GM21528 (cell line): Measurements from ENCODE around the gene FBN1.

ENCODE experiments used
- ATAC-seq: cut with Tn5 transposase; IDR thresholded peaks from one replicate; pipeline ENCODE4 v1.9.1; 2021; ENCODE audit warnings: mild to moderate bottlenecking, moderate library complexity; ENCODE audit not compliant: unreplicated experiment, low FRiP score

The FBN1 gene

DNA sequence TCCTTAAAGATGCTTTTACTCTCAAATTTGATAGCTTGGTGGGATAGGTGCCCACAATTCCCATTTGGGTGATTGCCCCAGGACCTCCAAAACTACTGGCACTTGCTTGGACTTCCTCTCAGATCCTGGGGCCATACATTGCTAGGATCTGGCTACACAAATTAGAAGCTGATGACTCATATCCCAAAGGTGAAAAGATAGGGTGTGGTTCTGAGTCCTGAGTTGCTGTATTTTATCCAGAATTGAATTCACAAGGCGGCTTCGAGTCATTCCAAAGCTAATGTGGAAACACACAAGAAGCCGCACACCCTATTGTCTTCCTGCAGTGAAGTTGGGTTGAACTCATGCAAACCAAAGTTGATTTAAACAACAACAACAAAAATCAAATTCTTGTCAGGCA, 260.9 kb downstream of the FBN1 start:
- no peak for ATAC-seq

GRCh38 chr15:48383031-48383430, 262.5 kb downstream of the FBN1 start:
- ATAC-seq = no peak

DNA sequence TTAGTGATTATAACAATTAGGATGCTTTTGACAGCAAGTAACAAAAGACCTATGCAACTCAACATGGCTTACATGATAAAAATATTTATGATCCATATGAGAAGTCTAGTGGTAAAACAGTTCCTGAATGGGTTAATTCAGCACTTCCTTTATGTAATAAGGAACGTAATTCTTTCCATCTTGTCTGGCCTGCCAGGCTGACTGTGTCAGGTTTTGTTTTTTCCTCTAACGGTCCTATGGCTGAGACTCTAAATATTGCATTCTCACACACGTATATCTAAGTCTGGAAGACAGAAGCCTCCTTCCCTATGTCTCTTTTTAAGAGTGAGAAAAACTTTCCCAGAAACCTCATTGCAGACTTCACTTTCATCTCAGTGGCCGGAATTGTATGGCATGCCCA, 263.6 kb downstream of the FBN1 start:
- no peak for ATAC-seq

DNA sequence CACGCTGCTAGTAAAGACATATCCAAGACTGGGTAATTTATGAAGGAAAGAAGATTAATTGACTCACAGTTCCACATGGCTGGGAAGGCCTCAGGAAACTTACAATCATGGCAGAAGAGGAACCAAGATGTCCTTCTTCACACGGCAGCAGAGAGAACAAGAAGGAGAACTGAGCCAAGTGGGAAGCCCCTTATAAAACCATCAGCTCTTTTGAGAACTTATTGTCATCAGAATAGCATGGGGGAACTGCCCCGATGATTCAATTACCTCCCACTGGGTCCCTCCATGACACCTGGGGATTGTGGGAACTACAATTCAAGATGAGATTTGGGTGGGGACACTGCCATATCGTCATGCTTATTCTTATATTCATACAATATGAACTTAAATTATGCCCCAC, 265.3 kb downstream of the FBN1 start:
- no peak for ATAC-seq

DNA sequence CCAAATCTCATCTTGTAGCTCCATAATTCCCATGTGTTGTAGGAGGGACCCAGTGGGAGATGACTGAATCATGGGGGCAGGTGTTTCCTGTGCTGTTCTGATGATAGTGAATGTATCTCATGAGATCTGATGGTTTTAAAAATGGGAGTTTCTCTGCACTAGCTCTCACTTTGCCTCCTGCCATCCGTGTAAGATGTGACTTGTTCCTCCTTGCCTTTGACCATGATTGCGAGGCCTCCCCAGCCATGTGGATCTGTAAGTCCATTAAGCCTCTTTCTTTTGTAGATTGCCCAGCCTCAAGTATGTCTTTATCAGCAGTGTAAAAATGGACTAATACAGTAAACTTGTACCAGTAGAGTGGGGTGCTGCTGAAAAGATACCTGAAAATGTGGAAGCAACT, 269.7 kb downstream of the FBN1 start:
- ATAC-seq = no peak

- ATAC-seq = no peak
These were observed 271.0 kb downstream of the FBN1 start for GRCh38 chr15:48374472-48374871.

GRCh38 chr15:48373821-48374451, 271.6 kb downstream of the FBN1 start:
- ATAC-seq = no peak

DNA sequence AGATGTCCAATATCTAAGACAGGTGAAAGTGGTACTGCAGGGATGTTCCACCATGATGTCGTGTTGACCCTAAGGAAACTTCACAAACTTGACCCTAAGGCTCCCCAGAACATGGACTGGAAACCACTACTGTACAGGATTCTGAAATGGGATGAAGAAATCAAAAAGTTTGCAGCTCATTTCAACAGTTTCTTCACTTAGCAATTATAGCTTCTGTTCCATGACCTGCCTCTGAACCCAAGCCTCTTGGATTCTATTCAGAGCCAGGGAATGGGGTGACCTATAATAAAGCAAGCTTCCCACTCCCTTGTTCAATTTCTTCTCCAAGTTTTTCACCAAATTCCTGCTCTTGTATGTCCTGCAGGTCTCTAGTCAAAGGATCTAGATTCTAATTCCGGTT, 273.5 kb downstream of the FBN1 start:
- ATAC-seq = no peak

DNA sequence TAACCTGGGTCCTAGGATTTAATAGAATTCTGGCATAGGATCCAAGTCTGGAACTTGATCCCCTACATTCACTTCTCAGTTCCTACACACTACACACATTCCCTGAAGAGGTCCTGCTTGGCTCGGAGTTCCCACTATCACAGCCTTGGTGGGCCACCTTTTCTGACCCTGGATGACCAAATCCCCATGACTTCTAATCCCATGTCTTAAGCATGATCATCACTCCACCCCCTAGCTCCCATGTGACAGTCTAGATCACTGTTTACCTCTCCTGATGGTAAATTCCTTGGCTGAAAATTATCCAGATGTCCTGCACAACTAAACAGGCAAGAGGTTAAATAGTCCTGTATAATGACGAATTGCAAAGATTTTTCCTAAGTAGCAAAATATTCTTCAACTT, 274.0 kb downstream of the FBN1 start:
- ATAC-seq = no peak

DNA sequence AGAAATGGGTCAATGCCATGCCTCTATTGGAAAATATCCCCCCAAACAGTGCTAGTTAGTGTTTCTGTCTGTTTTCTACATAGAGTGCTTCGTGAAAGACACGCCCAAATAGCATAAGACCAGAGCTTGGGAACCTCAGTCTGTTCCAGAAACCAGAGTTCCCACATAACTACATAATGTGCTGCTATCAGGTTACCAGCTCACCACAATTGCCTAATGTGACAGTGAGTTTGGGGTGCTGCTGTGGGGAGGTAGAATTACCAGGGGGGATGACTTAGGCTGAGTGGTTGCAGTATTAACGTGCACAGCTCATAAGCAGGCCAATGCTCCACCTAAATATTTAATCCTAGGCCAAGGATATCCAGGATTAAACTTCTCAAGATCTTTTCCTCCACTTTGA, 275.0 kb downstream of the FBN1 start:
- ATAC-seq = no peak

- no peak for ATAC-seq
These were observed 278.0 kb downstream of the FBN1 start for GRCh38 chr15:48367483-48367882.

- no peak for ATAC-seq
These were observed 278.8 kb downstream of the FBN1 start for GRCh38 chr15:48366584-48367312.

DNA sequence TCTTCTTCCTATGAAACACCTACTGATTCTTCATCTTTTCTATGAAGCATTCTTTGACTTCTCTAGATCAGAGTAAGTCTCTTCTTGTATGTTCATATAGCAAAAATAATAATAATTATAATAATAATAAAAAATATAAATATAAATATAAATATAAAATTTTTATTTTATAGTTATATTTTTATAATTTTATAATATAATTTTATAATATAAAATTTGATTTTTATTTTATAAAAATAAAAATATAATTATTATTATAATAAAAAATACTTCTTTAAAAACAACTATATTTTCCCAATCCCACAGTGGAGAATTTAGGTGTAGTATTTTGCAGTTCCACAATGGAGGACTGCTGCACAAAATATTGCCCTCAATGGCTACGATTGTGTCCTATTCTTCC, 279.9 kb downstream of the FBN1 start:
- ATAC-seq = no peak

DNA sequence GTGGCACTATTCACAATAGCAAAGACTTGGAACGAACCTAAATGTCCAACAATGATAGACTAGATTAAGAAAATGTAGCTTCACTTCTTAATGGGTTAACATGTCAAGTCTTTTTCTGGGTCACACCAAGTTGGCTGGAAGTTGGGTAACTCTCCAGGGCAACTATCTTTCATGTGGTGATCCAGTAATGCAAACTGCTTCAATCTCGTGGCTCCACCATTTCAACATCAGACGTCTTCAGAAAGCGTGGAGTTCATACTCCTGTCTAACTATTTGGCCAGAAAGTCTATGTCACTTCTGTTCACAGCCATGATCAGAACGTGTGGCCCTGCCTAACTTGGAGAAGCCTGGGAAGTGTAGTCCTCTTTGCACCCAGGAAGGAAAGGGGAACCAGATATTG, 282.0 kb downstream of the FBN1 start:
- ATAC-seq = no peak

DNA sequence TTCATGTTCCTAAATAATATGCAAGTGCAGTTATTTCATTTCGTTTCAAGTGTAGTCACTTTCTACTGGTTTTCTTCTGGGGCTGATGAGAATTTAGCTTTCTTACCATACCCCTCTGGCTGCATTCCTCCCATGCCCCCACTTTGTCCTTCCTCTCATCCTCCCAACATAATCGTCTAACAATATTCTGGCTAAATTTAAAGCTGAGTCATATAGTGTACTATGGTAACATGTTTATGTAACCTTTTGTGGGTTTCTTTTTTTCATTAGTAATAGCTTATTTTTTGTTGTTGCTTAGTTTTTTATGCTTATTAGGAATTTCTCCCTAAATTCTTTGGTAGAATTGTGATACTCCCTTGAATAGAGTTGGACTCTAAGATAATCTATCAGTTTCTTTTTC, 283.8 kb downstream of the FBN1 start:
- no peak for ATAC-seq

GRCh38 chr15:48360841-48361240, 284.7 kb downstream of the FBN1 start:
- ATAC-seq = no peak
